ENCODE data around the gene PDZRN4. TPM values are rescaled to one million over a fixed set of nuclear protein-coding genes. Genes with fewer than 3 reads are reported as not detected.
"Not testable (repeated sequence)": the region's sequence is repeated elsewhere in the genome, so short reads cannot be mapped to it uniquely, and the experiment has no call there.

Gene PDZRN4
- total RNA-seq, 2 experiments from 2014 or later = not detected

- ChIA-PET CTCF (no interaction called here), POLR2A (no interaction called here)
- Mint-ChIP-seq H3K4me1 (ENCODE audit: low read depth) (no peaks in the 10 kb centered on the region), H3K36me3 (ENCODE audit: low read depth) (no peaks in the 10 kb centered on the region), H3K27me3 (ENCODE audit: low read depth) (no peaks in the 10 kb centered on the region), H3K4me3 (no peak overlapping the region), H3K9me3 (ENCODE audit: insufficient read depth) (no peaks in the 10 kb centered on the region), H3K27ac (no peak overlapping the region)
- no peak for DNase-seq
- no peak for ATAC-seq
Observed at GRCh38 chr12:41612892-41613557, 424.9 kb downstream of the PDZRN4 start.

- H3K9me3 Mint-ChIP-seq (ENCODE audit: insufficient read depth); POLR2A ChIA-PET; H3K4me1 Mint-ChIP-seq (ENCODE audit: low read depth); H3K27me3 Mint-ChIP-seq (ENCODE audit: low read depth); CTCF ChIA-PET; H3K27ac Mint-ChIP-seq; H3K36me3 Mint-ChIP-seq (ENCODE audit: low read depth); H3K4me3 Mint-ChIP-seq; DNase-seq; ATAC-seq: not testable (repeated sequence)
Observed at GRCh38 chr12:41615174-41615573, 427.1 kb downstream of the PDZRN4 start.

GRCh38 chr12:41619705-41620104 is 431.6 kb downstream of the PDZRN4 start:
- ChIA-PET POLR2A (no interaction called here), CTCF (no interaction called here)
- H3K27ac Mint-ChIP-seq = no peak overlapping the region
- DNase-seq (no peak), ATAC-seq (no peak)
- no peaks in the 10 kb centered on the region for H3K9me3 Mint-ChIP-seq (ENCODE audit: insufficient read depth)
- H3K4me3 Mint-ChIP-seq = no peak overlapping the region
- H3K4me1 Mint-ChIP-seq (ENCODE audit: low read depth) = no peaks in the 10 kb centered on the region
- no peaks in the 10 kb centered on the region for H3K36me3 Mint-ChIP-seq (ENCODE audit: low read depth)
- no peaks in the 10 kb centered on the region for H3K27me3 Mint-ChIP-seq (ENCODE audit: low read depth)

GRCh38 chr12:41621291-41621690 is 433.2 kb downstream of the PDZRN4 start:
- DNase-seq (no peak), ATAC-seq (no peak)
- no peak overlapping the region for H3K27ac Mint-ChIP-seq
- ChIA-PET POLR2A (no interaction called here), CTCF (no interaction called here)
- no peak overlapping the region for H3K4me3 Mint-ChIP-seq
- no peaks in the 10 kb centered on the region for H3K27me3 Mint-ChIP-seq (ENCODE audit: low read depth)
- no peaks in the 10 kb centered on the region for H3K4me1 Mint-ChIP-seq (ENCODE audit: low read depth)
- H3K36me3 Mint-ChIP-seq (ENCODE audit: low read depth) = no peaks in the 10 kb centered on the region
- H3K9me3 Mint-ChIP-seq (ENCODE audit: insufficient read depth) = no peaks in the 10 kb centered on the region

Data from activated CD8-positive, alpha-beta T cell treated with anti-CD3 and anti-CD28 coated beads, Interleukin-2, amount 10 ng/mL, durations not matched to agents 7 days and 5 days (primary cell).